HG03354 (cell line): ENCODE data around the gene GOLGB1.
A peak's percentile ranks its signal among the peaks of the same experiment; 100 is the strongest.
"Not testable (repeated sequence)": the region's sequence is repeated elsewhere in the genome, so short reads cannot be mapped to it uniquely, and the experiment has no call there.

Experiments
- ATAC-seq: cut with Tn5 transposase; IDR thresholded peaks from one replicate; pipeline ENCODE4 v1.9.1; 2021; ENCODE audit warnings: mild to moderate bottlenecking; ENCODE audit not compliant: unreplicated experiment, poor library complexity, severe bottlenecking

GOLGB1 gene

DNA sequence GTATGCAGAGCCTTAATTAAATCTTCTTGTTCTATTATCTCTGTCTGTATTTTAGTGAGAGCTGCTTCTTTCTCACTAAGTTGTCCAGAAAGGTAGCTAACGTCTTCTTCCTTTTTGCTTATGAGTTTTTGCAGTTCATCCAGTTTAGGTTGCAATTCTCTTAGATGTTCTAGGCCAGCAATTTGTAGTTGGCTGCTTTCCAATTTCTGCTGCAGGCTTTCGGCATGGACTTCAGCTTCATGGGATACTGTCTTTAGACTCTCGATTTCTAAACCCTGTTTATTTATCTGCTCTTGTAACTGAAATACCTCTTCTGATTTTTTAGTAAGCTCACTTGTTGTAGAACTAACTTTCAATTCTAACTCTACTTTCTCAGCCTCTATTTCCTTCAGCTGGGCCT lies 53.4 kb downstream of the GOLGB1 start:
- no peak for ATAC-seq

DNA sequence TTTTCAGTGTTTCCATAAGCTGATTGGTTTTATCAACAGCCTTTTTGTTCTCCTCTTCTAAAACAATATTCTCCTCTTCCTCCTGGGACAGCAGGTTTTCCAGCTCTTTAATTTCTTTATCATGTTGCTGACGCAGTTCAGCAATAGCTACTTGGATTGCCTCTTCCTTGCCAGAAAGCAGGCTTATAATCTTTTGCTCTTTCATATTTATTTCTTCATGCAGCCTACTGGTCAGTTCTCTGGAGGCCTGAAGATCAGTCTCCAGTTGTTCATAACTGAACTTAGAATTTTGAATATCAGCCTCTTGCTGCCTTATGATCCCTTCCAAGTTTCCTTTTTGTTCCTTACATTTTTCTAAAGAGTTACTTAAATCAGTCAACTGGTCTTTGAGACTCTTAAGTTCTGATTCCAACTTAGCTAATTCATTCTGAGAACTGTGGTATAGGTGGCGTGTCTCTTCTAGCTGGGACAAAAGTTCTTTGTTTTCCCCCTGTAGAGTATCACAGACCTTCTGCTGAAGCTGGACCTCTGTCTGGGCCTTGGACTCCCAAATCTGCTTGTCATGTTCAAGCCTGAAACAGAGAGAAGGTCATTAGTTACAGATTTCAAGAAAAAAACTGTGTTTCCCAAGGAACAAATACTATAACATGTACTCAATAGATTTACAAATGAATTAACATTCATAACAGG lies 57.4 kb downstream of the GOLGB1 start:
- ATAC-seq: no peak

DNA sequence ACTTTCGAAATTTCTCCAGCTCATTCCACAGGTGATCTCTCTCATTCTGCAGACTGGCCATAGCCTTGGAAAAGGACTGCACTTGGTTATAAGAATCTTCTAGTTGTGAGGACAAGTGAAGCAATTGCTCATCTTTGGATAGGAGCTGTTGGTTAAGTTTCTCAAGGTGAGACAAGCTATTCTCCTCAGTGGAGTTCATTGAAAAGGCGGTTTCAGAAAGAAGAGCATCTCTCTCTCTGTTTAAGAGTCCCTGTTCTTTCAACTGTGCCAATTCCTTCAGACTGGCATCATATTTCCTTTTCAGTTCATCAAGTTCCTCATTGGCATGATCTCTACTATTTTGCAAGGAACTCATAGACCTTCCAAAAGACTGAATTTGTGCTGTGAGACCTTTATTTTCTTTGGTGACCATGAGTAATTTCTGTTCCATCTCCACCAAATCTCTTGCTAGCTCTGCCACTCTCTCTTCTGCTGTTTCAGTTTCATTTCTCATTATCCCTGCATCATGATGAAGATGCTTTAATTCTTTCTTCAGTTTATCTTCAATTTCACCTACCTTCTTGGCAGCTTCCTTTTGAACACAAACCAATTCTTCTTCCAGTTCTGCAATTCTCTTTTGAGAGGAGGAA lies 58.6 kb downstream of the GOLGB1 start:
- ATAC-seq: peak; percentile 82

DNA sequence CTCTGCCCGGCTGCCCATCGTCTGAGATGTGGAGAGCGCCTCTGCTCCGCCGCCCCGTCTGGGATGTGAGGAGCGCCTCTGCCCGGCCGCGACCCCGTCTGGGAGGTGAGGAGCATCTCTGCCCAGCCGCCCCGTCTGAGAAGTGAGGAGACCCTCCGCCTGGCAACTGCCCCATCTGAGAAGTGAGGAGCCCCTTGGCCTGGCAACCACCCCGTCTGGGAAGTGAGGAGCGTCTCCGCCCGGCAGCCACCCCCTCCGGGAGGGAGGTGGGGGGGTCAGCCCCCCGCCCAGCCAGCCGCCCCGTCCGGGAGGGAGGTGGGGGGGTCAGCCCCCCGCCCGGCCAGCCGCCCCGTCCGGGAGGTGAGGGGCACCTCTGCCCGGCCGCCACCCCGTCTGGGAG lies 60.8 kb downstream of the GOLGB1 start:
- not testable (repeated sequence) for ATAC-seq

GRCh38 chr3:121681792-121682191 lies 67.7 kb downstream of the GOLGB1 start:
- no peak for ATAC-seq

GRCh38 chr3:121677141-121677540 lies 72.4 kb downstream of the GOLGB1 start:
- ATAC-seq: no peak

DNA sequence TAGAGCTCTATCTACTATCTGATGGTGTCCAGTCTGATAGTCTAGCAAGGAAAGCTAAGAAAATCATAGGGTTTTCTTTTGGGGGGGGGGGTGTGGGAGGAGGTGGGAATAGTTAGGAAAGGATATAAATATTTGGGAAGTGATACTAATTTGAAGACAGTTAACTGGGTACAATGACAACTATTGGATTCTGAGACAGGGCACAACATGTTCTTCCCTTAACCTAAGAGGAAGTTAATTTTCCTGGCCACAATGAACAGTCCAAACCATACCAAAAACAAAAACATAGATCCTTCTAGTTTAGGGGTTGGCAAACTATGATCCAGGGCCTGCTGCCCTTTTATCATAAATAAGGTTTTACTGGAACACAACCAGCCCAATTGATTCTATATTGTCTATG lies 78.9 kb downstream of the GOLGB1 start:
- ATAC-seq: no peak

DNA sequence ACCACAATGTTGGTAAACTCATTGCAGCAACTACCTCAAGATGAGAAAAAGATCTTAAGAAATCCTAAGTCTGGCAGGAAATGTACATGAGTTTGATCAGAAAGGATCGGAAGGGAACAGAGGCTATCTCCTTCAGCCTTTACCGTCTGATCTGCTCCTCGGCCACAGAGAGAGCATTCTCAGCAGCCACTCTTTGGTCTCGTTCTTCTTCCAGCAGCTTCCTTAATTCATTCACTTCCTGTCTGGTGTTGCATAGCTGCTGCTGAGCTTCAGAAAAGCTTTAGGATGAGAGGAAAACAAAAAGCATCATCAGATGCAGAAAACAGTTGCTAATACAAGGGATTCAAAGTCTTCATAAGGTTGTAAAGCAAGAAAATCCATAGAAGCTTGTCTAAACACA lies 82.2 kb downstream of the GOLGB1 start:
- no peak for ATAC-seq

DNA sequence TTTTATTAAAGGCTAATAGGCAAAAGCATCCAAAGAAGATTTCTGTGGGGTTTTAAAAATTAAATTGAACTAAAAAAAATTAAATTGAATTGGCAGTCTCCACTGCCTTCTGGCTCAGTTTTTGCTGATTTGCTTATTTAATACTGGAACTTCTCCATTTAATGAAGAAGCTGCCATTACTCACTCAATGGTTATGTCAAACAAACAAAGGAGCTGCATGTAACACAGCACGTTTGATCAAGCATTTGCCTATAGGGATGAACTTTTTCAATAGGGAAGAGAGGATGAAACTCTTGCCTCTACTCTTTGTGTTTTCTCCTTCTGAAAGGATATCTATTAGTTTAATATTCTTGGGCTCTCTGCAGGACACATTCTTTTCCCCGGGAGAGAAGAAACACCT lies 84.1 kb downstream of the GOLGB1 start:
- ATAC-seq: no peak

GRCh38 chr3:121663171-121663847 lies 86.2 kb downstream of the GOLGB1 start:
- no peak for ATAC-seq

DNA sequence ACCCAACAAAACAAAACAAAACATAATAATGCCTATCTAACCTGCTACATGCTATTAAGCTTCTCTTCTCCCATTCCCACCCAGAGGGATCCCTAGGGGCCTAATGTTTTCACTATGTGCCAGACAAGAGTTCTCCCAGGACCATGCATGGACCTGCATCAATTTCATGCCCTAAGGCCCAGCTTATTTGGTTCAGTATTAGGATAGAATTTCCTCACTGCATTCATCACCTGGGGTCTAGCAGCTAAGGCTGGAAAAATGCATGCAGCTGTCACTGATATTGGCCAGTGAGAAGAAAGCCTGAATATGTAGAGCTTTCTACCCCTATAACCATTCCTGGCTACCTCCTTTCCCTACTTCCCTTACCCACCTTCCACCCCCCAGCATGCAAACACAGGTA lies 86.8 kb downstream of the GOLGB1 start:
- no peak for ATAC-seq

DNA sequence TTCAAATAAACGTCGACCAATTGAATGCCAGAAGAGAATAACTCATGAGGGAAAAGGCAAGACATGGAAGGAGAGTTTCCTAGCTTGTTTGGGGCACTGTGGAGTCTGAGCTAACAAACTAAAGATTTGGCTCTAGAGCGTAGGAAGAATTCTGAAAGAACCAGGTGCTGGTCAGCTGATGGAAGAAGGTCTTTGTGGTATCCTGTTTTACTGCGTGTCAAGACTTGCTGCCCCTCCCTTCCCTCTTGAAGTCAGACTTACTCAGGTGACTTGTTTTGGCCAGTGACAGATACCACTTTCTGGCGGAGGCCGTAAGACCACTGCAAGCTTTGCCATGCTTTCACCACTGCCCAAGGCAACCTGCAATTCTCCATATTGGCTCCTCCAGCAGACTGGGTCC lies 88.2 kb downstream of the GOLGB1 start:
- no peak for ATAC-seq

DNA sequence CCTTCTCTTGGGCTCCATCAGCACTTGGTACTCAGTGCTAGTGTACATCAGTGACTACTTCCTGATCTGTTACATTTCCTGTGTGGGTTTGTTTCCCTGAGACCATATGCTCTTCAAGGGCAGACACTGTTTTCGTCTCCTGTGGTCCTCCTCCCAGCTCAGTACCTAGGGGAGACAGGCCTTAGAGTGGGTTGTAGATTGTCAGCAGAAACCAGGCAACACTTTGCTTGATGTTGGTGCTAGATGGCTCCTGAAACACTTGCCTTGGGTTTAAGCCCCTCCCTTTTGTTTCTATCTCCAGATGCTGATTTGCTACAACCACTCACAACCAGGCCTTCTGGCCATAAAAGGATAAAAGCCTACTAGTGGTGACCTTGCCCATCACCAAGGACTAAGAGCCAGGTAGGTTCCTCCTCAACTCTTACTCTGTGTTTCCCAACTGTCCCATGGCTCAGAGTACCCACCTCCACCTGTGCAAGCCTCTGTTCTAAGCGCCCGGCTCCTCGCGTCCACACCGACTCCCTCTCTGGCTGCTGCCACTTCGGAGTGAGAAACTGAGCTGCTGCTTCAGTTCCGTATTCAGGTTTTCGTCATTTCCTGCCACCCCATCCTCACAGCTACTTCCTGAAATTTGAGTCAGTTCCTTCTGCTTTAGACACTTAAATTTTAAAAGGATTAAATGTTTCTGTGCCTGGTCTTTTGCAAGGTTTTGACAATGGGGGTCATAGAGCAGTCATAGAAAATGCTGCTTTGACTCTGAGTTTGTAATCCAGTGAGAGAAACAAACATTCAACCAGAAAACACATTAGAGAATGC lies 89.0 kb downstream of the GOLGB1 start, which contains the start of gene HCLS1:
Gene HCLS1 (minus strand): TSS at position 548 of the 816 bp plus-strand sequence. CDS start 2,556 bp downstream, outside the sequence.
- peak; percentile 92 for ATAC-seq

- no peak for ATAC-seq
These were observed 90.0 kb downstream of the GOLGB1 start for GRCh38 chr3:121659586-121659985.

GRCh38 chr3:121658716-121659435 lies 90.7 kb downstream of the GOLGB1 start:
- no peak for ATAC-seq

- ATAC-seq: peak; percentile 70
These were observed 94.8 kb downstream of the GOLGB1 start for GRCh38 chr3:121654493-121655385.

GRCh38 chr3:121651684-121652083 lies 97.9 kb downstream of the GOLGB1 start:
- ATAC-seq: no peak

GRCh38 chr3:121649645-121650044 lies 99.9 kb downstream of the GOLGB1 start:
- no peak for ATAC-seq
